ENCODE data around the gene GRB14. TPM values are rescaled to one million over a fixed set of nuclear protein-coding genes. Genes with fewer than 3 reads are reported as not detected.
"Not testable (repeated sequence)": the region's sequence is repeated elsewhere in the genome, so short reads cannot be mapped to it uniquely, and the experiment has no call there.

The GRB14 gene
- total RNA-seq, 1 donor from 2014 or later = 1.1 TPM

DNA sequence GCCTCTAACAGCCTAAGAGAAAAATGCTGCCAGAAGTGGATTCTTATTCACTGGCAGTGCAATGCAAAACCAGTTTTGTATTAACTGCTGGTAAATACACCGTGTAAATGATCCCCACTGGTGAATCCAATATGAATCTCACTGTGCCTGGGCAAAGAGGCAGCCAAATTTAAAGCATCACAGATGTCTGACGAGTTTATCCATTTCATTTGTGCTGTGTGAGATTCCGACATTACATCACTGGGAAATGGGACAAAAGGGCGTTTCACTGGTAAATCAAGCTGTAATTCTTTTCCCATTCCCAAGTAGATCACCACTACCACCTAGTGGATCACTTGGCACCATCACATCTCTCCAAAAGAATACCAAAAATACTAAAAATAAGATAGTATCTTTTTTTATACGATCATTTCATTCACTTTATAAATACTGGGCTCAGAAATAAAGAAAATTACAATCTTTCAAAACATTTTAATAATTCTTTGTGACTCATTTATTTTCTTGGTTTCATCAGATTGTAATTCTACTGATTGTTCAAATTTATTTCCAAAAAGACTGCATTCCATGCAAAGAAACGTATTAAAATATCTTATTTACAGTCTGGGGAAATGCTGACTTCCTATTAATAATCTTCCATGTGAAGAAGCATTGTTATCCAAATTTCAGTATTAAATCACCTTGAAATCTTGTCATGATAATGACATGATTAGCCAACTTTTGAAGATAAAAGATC, 125.6 kb downstream of the GRB14 start:
- DNase-seq = peak; percentile 60

DNA sequence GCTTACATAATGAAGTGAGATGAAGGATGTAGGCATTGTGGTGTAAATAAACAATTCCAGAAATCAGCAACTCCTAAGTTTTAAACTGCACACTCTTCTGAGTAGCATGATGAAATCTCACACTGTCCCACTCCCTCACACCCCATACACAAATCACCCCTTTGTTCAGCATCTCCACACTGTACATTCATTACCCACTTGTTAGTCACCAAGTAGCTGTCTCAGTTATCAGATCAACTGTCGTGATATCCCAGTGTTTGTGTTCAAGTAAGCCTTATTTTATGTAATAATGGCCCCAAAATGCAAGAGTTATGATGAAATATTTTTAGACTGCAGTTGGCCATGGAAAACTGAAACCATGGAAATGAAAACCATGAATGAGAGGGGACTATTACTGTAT, 135.7 kb downstream of the GRB14 start:
- DNase-seq = no peak

DNA sequence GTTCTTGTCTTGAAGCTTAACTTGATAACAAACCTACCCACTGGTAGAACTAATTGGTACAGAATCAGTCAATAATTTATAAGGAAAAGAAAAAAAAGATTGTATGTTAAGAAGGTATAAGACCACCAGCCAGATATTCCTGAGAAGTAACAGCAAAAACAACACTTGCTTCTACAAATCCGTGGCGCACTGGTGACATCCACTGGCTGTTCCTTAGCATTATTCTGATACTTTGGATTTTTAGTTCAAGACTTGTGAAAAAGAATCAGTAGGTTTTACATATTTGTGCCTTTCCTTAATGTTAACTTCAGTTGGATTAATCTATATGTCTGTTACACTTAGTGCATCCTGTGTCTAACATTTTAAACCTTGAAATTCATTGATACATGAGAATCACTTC, 141.8 kb downstream of the GRB14 start:
- peak; percentile 46 for DNase-seq

DNA sequence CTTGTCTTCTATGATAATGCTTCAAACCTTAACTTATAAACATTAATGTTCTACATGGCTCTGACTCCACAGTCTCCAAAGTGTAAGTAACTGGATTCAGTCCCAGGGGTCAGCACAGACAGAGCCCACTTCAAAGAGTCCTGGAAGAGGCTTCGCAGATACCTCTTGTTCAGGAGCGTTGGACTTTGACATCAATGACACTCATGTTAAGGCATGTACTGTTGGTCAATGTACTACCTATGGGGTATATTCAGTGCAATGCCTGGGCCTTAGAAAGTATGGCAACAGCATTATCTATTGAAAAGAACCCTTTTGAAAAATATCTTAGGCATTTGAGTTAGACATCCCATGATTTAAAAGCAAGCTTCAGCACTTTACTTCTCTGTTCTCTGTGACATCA, 143.1 kb downstream of the GRB14 start:
- no peak for DNase-seq

DNA sequence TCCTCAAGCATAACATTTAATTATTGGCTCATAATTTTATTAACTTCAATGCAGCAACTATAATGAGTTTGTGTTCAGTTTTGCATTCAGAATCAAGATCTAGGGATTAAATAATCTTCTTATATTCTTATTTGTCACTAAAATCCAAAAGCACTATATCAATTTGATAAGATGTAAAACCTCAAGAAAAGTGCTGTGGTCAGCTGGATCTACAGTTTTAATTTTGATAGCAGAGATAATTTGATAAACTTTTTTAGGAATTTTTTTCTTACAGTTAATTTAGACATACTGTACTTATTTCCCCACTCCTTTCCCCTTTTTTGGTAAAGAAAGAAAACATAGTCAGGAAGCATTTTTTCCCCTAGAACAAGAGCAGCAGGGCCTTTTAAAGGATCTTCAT, 146.4 kb downstream of the GRB14 start:
- no peak for DNase-seq

DNA sequence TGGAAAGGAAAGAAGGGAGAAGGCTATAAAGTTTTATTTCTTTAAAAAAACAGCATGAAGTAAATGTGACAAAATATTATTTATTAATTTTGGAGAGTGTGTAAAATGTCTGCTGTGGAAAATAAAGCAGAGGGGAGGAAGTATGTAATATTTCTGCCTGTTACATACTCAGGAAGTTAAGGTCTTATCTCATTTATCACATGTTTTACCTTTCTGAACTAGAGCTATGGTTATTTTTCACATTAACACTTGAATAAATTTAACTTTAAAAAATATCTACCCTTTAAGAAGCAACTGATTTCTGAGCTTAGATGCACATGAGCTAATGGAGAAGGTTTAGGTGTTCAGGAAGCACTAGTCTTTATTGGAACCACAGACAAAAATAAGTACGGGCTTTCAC, 148.3 kb downstream of the GRB14 start:
- no peak for DNase-seq

DNA sequence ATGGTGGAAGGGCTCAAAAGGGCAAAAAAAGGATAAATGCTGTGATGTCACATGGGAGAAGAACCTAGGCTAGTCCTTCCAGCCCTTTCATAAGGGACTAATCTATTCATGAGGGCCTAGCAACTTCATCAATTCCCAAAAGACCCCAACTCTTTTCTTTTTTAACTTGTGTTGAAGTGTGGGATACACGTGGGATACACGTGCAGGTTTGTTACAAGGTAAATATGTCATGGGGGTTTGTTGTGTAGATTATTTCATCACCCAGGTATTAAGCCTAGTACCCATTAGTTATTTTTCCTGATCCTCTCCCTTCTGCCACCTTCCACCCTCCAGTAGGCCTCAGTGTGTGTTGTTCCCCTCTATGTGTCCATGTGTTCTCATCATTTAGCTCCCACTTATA, 156.2 kb downstream of the GRB14 start:
- not testable (repeated sequence) for DNase-seq

DNA sequence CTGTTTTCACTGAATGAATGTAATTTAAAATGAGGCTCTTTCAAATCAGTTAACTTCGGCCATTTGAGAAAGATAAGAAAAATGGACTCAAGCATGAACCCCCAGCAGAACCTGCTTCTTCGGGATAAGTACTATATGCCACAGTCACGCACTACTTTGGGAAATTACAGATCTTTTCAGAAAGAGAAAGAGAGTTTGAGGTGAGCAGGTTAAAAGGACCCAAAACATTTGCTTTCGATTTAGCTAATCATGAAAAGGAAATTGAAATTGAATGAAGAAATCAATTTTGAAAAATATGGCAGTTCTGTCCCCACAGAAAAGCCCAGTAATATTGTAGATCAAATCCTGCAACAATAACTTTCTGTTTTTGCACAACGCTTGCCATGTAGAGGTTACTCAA, 156.9 kb downstream of the GRB14 start:
- no peak for DNase-seq

DNA sequence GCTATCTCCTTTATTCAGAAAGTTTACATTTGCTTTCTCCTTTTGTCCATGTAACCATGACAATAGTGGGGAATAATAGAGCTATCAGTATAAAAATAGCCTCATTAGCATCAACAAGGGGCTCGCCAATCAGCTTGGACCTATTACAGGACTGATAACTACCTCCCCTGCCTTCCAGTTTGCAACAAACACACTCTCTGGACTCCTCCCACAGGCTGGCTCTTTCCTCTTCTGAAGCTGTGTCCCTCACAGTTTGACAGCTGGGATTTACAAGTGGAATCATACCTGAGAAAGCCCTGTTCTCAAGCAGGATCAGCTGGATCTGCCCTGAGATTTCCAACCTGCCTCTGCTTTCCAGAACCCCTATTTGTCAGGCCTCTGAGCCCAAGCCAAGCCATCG, 162.5 kb downstream of the GRB14 start:
- DNase-seq = no peak

DNA sequence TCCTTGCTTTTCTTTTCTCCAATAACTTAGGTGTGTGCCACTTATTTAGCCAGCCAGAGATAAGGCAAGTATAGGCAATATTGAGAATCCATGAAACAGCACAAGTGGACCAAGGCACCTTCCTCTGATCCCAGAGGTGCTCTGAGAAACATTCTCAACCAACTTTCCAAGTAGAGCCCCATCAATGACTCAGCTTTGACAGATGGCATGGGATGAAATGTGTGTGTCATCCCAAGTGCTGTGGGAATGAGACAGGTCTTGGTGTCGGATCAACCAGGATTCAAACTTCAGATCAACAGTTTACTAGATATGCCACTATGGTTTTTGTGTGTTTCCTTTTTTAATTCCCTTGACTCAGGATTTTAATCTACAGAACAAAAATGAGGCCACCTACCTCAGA, 164.0 kb downstream of the GRB14 start:
- no peak for DNase-seq

DNA sequence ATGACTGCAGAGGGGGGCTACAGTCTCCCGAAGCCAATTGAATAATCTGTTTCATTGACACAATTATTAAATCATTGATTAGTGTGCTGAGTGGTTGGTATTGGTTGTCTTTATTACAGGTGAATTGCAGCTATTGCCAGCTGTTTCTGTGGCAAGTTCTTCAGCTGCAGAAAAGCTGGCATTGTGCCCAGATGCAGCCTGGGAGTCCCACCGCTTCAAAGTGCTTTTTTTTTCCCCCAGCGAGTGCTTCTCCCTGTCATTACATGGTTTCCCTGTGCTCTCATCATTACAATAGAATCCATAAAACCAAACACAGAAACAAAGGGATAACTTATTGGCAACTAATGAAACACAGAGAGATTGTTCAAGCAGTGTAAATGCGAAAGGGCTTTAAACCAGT, 164.7 kb downstream of the GRB14 start:
- DNase-seq = no peak

DNA sequence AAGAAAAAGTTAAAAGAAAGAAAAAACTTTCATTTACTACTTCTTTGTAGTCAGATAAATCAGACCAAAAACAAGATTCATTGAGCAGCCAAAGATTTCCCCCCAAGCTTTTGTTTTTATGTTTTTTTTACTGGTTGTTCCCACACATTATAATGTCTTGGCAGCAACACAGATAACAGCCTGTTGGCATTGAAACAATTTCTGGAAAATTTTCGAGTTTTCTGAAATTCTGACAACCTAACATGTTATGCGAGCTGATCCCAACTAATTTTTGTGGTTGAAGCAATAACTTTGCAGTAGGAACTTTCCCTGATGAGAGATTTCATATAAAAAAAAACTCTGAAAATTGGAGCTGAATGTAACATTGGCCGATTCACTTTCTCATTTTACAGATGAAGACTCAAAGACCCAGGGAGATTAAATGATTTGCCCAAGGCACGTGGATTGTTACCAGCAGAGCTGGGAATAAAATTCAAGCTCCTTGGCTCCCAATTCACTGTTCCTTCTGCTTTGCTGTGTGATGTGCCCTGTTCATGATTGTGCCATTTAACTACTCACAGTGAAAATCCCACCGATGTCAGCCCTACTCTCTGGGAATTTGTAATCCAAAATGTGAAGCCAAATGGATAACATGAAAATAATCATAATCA, 167.5 kb downstream of the GRB14 start:
- no peak for DNase-seq

DNA sequence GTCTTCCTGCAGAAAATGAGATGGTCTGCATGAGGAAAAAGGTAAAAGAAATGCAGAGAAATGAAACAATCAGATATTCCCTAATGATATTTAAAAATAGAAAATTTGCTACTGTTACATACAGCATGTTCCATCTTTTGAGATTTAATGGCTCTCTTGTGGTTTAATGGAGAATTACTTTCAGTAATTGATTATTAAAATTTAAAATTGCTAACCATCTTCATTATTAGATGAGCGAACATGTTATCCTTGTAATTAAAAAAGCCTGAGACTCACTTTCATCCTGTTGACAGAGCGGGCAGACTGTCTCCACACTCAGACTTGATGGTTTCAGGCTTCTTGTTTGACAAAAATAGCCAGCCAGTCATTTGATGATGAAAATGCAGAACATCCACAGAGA, 171.0 kb downstream of the GRB14 start:
- no peak for DNase-seq

DNA sequence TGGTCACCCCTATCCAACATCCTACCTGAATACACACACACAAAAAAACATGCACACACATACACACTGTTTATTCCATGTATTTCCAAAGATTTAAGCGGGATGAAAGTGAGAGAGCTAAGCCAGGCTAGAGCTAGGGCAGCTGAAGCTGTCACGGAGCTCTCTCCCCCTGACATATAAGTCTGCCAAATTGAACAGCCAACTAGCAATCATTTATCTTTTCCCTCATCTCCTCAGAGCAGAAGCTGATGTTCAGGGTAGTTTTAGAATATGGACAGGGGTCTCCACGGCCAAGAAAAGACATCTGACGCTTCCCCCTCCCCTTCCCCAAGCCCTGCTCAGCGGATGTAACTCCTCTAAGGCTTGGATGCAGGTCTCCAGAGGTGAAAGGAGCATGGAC, 171.6 kb downstream of the GRB14 start:
- DNase-seq = no peak

DNA sequence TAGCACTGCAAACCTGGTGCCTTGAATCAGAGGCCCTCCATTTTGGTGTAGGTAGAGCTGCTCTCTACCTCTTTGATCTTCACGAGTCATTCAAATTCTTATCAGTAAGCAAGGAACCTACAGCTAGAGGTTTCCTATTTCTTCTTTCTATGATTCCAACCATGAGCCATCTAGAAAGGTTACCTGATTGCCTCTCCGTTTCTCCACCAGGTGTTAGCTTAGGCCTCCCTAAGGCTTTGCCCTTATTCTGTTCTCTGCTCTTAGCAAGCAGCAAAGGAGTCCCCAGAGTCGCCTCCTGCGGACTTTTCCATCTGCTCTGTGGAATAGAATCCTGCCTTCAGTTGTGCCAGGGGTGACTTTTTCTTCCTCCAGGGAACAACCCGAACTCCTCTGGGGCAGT, 173.6 kb downstream of the GRB14 start:
- DNase-seq = no peak

Other genes starting within 250 kb of the GRB14 start
- 25.9 TPM for gene COBLL1, start 220.3 kb upstream of the GRB14 start, total RNA-seq